ENCODE data around the gene UBAC2.

GRCh38 chr13:99301913-99302636, 101.4 kb downstream of the UBAC2 start:
- TF ChIP-seq SUZ12 (IDR thresholded peaks at IDR 0.05) = no peak
- TF ChIP-seq FOXA1 (IDR thresholded peaks at IDR 0.05) = no peak
- TF ChIP-seq SP1 (IDR thresholded peaks at IDR 0.05) = no peak
- TF ChIP-seq FOXK2 (IDR thresholded peaks at IDR 0.05) = no peak
- TF ChIP-seq BHLHE40 (IDR thresholded peaks at IDR 0.05; ENCODE audit: borderline replicate concordance) = no peak
- TF ChIP-seq PKNOX1 (IDR thresholded peaks at IDR 0.05) = no peak
- no peak for TF ChIP-seq HDGF (IDR thresholded peaks at IDR 0.05; ENCODE audit: borderline replicate concordance)
- TF ChIP-seq CTBP1 (IDR thresholded peaks at IDR 0.05; ENCODE audit: borderline replicate concordance) = no peak
- TF ChIP-seq ARNT (IDR thresholded peaks at IDR 0.05) = no peak
- no peak for TF ChIP-seq FOXM1 (IDR thresholded peaks at IDR 0.05; ENCODE audit: borderline replicate concordance)
